HCT116 (cell line): ENCODE results near the gene RPAIN. TPM values are rescaled to one million over a fixed set of nuclear protein-coding genes. Genes with fewer than 3 reads are reported as not detected.

Experiments
- ATAC-seq: fragments of 200-7000 bp; cut with Tn5 transposase; 2 replicates; pipeline ENCODE4 v1.9.1; 2020; ENCODE audit warnings: mild to moderate bottlenecking, moderate library complexity
- BruUV-seq: library from RNA; stranded (reverse); fragments of 400-500 nt; replicated peaks from 2 replicates; lab custom pipeline; 2021; lab: Mats Ljungman, UMichigan
- CTCF ChIA-PET: fragments of 300-600 bp; sonication (Branson Sonifier 250); formaldehyde crosslinking; loops from one replicate; lab custom pipeline; 2021; ENCODE audit warnings: antibody characterized with exemption; lab: Charles Lee
- POLR2A ChIA-PET: fragments of 300-600, 350-600 bp; sonication (Branson Sonifier 250); formaldehyde crosslinking; loops from one replicate; lab custom pipeline; 2021; ENCODE audit warnings: antibody characterized with exemption; lab: Charles Lee
- RAD21 ChIA-PET, 2 experiments: fragments of 300-600 bp; sonication (Branson Sonifier 250); formaldehyde crosslinking; loops; one replicate each; lab custom pipeline; 2023; ENCODE audit warnings: low total read pairs in 2 of 2; ENCODE audit not compliant: uncharacterized antibody in 2 of 2, unreplicated experiment in 2 of 2, low non-redundant PET in 1 of 2; lab: Charles Lee
- DNase-seq: peaks from one replicate; pipeline ENCODE4 v3.0.0-alpha.2; 2010; ENCODE audit warnings: low read depth, low spot score
- H2AFZ ChIP-seq: fragments of 200-600 bp; shearing (Covaris generic), sonication (generic); 2 replicates; pipeline ENCODE4 v1.6.1; 2017; ENCODE audit warnings: low read depth, mixed run types, mixed read lengths, antibody characterized with exemption, low read length; ENCODE audit not compliant: poor library complexity, severe bottlenecking
- H3K27ac ChIP-seq: 2 replicates; pipeline ENCODE4 v1.5.1; 2012; ENCODE audit warnings: low read depth, low read length
- H3K27me3 ChIP-seq: fragments of 200-600 bp; sonication (generic); 2 replicates; pipeline ENCODE4 v1.6.1; 2016; ENCODE audit warnings: mixed run types, low read length, mixed read lengths; ENCODE audit not compliant: insufficient read depth
- H3K36me3 ChIP-seq, 2 experiments: fragments of 200-500 bp in 1 of 2; fragments of 200-600 bp in 1 of 2; sonication (Bioruptor generic) in 1 of 2; sonication (generic) in 1 of 2; 2 replicates each; pipeline versions ENCODE4 v1.5.1 to v1.6.1; 2014 to 2016; ENCODE audit warnings: low read length in 2 of 2, inconsistent platforms in 1 of 2, mixed read lengths in 1 of 2, mixed run types in 1 of 2; ENCODE audit not compliant: insufficient read depth in 2 of 2, control insufficient read depth in 1 of 2
- H3K4me1 ChIP-seq, 2 experiments: fragments of 200-600 bp in 1 of 2; sonication (generic) in 1 of 2; 2 replicates each; pipeline versions ENCODE4 v1.5.1 to v1.6.1; 2012 to 2017; ENCODE audit warnings: low read length in 2 of 2, inconsistent platforms in 1 of 2, mild to moderate bottlenecking in 1 of 2, mixed read lengths in 1 of 2, mixed run types in 1 of 2, moderate library complexity in 1 of 2; ENCODE audit not compliant: insufficient read depth in 2 of 2, control insufficient read depth in 1 of 2
- H3K4me2 ChIP-seq: fragments of 200-600 bp; sonication (generic); 2 replicates; pipeline ENCODE4 v1.6.1; 2017; ENCODE audit warnings: mixed run types, low read length, mixed read lengths
- H3K4me3 ChIP-seq, 2 experiments: fragments of 200-600 bp in 1 of 2; sonication (generic) in 1 of 2; replicated peaks in 1 of 2; 2 replicates each; pipeline ENCODE4 v1.5.1; 2011 to 2016; ENCODE audit warnings: low read length in 2 of 2, control low read depth in 1 of 2, low read depth in 1 of 2, mild to moderate bottlenecking in 1 of 2, mixed read lengths in 1 of 2, mixed run types in 1 of 2
- H3K79me2 ChIP-seq: fragments of 200-600 bp; sonication (generic); 2 replicates; pipeline ENCODE4 v1.6.1; 2017; ENCODE audit warnings: mild to moderate bottlenecking, mixed run types, low read length, moderate library complexity, mixed read lengths; ENCODE audit not compliant: insufficient read depth
- H3K9ac ChIP-seq: fragments of 200-600 bp; sonication (generic); 2 replicates; pipeline ENCODE4 v1.6.1; 2016; ENCODE audit warnings: low read length, mixed read lengths
- H3K9me2 ChIP-seq: fragments of 200-600 bp; sonication (generic), shearing (Covaris generic); 2 replicates; pipeline ENCODE4 v1.6.1; 2017; ENCODE audit warnings: mixed run types, mild to moderate bottlenecking, moderate library complexity; ENCODE audit not compliant: insufficient read depth
- H3K9me3 ChIP-seq, 2 experiments: fragments of 200-500 bp in 1 of 2; fragments of 200-600 bp in 1 of 2; sonication (Bioruptor generic) in 1 of 2; sonication (generic) in 1 of 2; 2 replicates each; pipeline ENCODE4 v1.6.1; 2014 to 2017; ENCODE audit warnings: low read length in 2 of 2, mixed read lengths in 2 of 2, inconsistent platforms in 1 of 2, low read depth in 1 of 2, mild to moderate bottlenecking in 1 of 2, mixed run types in 1 of 2, moderate library complexity in 1 of 2; ENCODE audit not compliant: control insufficient read depth in 1 of 2, insufficient read depth in 1 of 2
- H4K20me1 ChIP-seq: fragments of 200-600 bp; sonication (generic), shearing (Covaris generic); 2 replicates; pipeline ENCODE4 v1.6.1; 2017; ENCODE audit warnings: mixed run types, mild to moderate bottlenecking, moderate library complexity; ENCODE audit not compliant: insufficient read depth
- ATF3 ChIP-seq: IDR thresholded peaks from 2 replicates; pipeline ENCODE4 v1.6.1; 2012
- CBX3 ChIP-seq: IDR thresholded peaks from 2 replicates; pipeline ENCODE4 v1.6.1; 2012; ENCODE audit warnings: low read depth
- EGR1 ChIP-seq: IDR thresholded peaks from 2 replicates; pipeline ENCODE4 v1.6.1; 2012; ENCODE audit warnings: low read depth
- EZH2 ChIP-seq: fragments of 200-600 bp; sonication (generic); IDR thresholded peaks from 2 replicates; pipeline ENCODE4 v1.6.1; 2017; ENCODE audit warnings: antibody characterized with exemption, mixed run types
- EZH2phosphoT487 ChIP-seq: fragments of 200-600 bp; IDR thresholded peaks from 2 replicates; pipeline ENCODE4 v1.6.1; 2018; ENCODE audit warnings: antibody characterized with exemption, borderline replicate concordance
- FOSL1 ChIP-seq: IDR thresholded peaks from 2 replicates; pipeline ENCODE4 v1.6.1; 2012; ENCODE audit warnings: low read depth
- POLR2A ChIP-seq: IDR thresholded peaks from 2 replicates; pipeline ENCODE4 v1.7.0; 2011; ENCODE audit warnings: borderline replicate concordance; ENCODE audit not compliant: insufficient read depth, insufficient read length; ENCODE audit errors: extremely low read depth
- POLR2AphosphoS5 ChIP-seq: IDR thresholded peaks from 2 replicates; pipeline ENCODE4 v1.6.1; 2011; ENCODE audit warnings: mild to moderate bottlenecking, low read depth, low read length, moderate library complexity
- RAD21 ChIP-seq: IDR thresholded peaks from 2 replicates; pipeline ENCODE4 v1.6.1; 2012; ENCODE audit warnings: low read depth, mild to moderate bottlenecking
- REST ChIP-seq: IDR thresholded peaks from 2 replicates; pipeline ENCODE4 v1.6.1; 2012; ENCODE audit warnings: low read depth
- TCF7L2 ChIP-seq: IDR thresholded peaks from 2 replicates; pipeline ENCODE4 v1.7.0; 2011; ENCODE audit warnings: borderline replicate concordance, inconsistent platforms; ENCODE audit not compliant: insufficient read depth, insufficient read length; ENCODE audit errors: extremely low read depth
- ZFX ChIP-seq: fragments of 450-650 bp; IDR thresholded peaks from 2 replicates; pipeline ENCODE4 v1.6.1; 2017
- intact Hi-C: fragments of 100-400 bp; cut with micrococcal nuclease; formaldehyde crosslinking; loops from 2 replicates; pipeline ENCODE4 v1.10.0; 2022
- total RNA-seq: library from RNA; stranded (reverse); gene quantifications from one replicate; pipeline ENCODE4 v1.2.1, GENCODE V29; 2021; ENCODE audit not compliant: unreplicated experiment
- TF ChIP-seq, protein P1 (sequence below), 3 experiments: fragments of 200-600 bp in 1 of 3; sonication (generic) in 1 of 3; IDR thresholded peaks in 2 of 3; conservative IDR thresholded peaks in 1 of 3; 2 replicates each; pipeline ENCODE4 v1.5.1; 2012 to 2017; ENCODE audit warnings: low read depth in 2 of 3, low read length in 2 of 3, antibody characterized with exemption in 1 of 3, borderline replicate concordance in 1 of 3, control low read depth in 1 of 3, mild to moderate bottlenecking in 1 of 3, mixed read lengths in 1 of 3, mixed run types in 1 of 3, moderate library complexity in 1 of 3; ENCODE audit not compliant: insufficient read depth in 1 of 3

Gene RPAIN
- total RNA-seq, 1 experiment from 2014 or later: 67.9 TPM

DNA sequence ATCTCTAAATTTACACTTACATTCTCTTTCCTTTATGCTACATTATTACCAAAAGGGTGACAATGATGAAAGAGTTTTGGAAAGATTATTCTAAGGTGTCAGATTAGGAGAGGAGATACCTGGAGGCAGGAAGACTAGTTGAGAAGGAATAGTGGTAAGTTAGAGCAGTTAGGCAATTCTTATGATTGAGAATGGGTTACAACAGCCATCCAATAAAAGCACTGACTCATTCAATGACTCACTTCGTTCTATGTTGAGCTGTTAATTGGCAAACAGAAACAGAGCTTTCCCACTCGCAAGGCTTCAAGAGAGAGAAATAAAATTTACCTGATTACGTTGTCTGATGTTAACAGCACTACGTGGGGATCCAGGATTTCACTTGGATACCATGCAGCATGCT lies 6.3 kb upstream of the RPAIN start (continued):
- TF ChIP-seq TCF7L2 (no peak), EZH2 (no peak), EZH2phosphoT487 (no peak), FOSL1 (peak; percentile 98), POLR2AphosphoS5 (peak; percentile 46; the same call in 1 of the 2 replicates), CBX3 (peak; percentile 67; the same call in 1 of the 2 replicates), EGR1 (no peak), RAD21 (no peak), ZFX (no peak), REST (no peak), POLR2A (no peak)
- TF ChIP-seq, all 23 proteins: peak for 7

DNA sequence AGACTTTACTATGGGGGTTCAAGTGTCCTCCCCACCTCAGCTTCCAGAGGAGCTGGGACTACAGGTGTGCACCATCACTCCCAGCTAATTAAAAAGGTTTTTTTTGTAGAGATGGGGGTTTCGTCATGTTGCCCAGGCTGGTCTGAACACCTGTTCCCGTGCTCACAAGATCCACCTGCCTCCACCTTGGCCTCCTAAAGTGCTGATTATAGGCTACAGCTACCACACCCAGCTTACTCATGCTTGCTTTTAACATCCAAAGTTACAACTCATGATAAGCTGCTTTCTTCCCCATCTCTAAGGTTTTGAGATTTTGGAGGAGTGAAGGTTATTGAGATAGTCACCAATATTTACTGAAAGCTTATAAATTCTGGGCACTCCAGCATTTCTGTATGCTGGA lies 3.1 kb upstream of the RPAIN start:
- TF ChIP-seq EGR1: no peak
- no peak for TF ChIP-seq ATF3
- TF ChIP-seq, protein P1, sequence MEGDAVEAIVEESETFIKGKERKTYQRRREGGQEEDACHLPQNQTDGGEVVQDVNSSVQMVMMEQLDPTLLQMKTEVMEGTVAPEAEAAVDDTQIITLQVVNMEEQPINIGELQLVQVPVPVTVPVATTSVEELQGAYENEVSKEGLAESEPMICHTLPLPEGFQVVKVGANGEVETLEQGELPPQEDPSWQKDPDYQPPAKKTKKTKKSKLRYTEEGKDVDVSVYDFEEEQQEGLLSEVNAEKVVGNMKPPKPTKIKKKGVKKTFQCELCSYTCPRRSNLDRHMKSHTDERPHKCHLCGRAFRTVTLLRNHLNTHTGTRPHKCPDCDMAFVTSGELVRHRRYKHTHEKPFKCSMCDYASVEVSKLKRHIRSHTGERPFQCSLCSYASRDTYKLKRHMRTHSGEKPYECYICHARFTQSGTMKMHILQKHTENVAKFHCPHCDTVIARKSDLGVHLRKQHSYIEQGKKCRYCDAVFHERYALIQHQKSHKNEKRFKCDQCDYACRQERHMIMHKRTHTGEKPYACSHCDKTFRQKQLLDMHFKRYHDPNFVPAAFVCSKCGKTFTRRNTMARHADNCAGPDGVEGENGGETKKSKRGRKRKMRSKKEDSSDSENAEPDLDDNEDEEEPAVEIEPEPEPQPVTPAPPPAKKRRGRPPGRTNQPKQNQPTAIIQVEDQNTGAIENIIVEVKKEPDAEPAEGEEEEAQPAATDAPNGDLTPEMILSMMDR (IDR thresholded peaks at IDR 0.05 in 2 of 3, conservative IDR thresholded peaks at IDR 0.05 in 1 of 3; ENCODE audit: borderline replicate concordance in 1 of 3, insufficient read depth in 1 of 3, low read depth in 2 of 3, low read length in 2 of 3): no peak
- TF ChIP-seq REST: no peak
- no TSS peak for BruUV-seq
- Histone ChIP-seq H3K9me2 (no peaks in the 10 kb centered on the region), H3K9me3 (no peaks in the 10 kb centered on the region), H4K20me1 (0 out of 2 replicates have a peak, but pooled peaks cover 4% of the 10 kb centered on the region), H3K79me2 (peaks cover 91% of the 10 kb centered on the region), H3K27ac (no peak overlapping the region), H3K4me3 (no peak overlapping the region), H3K27me3 (no peaks in the 10 kb centered on the region), H3K4me1 (peaks cover 16 to 36% of the 10 kb centered on the region in 2 experiments), H3K36me3 (peaks cover 29 to 40% of the 10 kb centered on the region in 2 experiments), H3K4me2 (no peak overlapping the region), H3K9ac (no peak overlapping the region), H2AFZ (no peak overlapping the region)
- POLR2A ChIA-PET: no interaction called here
- CTCF ChIA-PET: interaction anchor here (1.8 kb wide), 1 partner anchor 22 kb away, joined by 8 read pairs; the partner anchor contains the start of gene C1QBP
- RAD21 ChIA-PET: no interaction called here
- DNase-seq (no peak), ATAC-seq (no peak)
- intact Hi-C loops: no loop called here
